ENCODE results near the gene ANK3.

Gene ANK3

GRCh38 chr10:60389413-60390025 is at the start of gene ANK3:
Gene ANK3, minus strand, starts transcription at chr10:60389875. Its CDS starts 337 bp downstream, at chr10:60389538.
- peaks cover 15% of the 10 kb centered on the region for H3K4me1 ChIP-seq (ENCODE audit: control insufficient read depth, insufficient read depth, low read length)
- H3K9me3 ChIP-seq (ENCODE audit: control insufficient read depth, insufficient read depth, low read depth, low read length), result no peaks in the 10 kb centered on the region
- H3K27me3 ChIP-seq (ENCODE audit: control insufficient read depth, insufficient read depth, low read length), result no peaks in the 10 kb centered on the region
- no peak within 1 kb of the TSS for H3K9ac ChIP-seq (ENCODE audit: low read length)
- H3K4me3 ChIP-seq (ENCODE audit: low read depth, low read length), result no peak within 1 kb of the TSS
- no peaks in the 10 kb centered on the region for H3K36me3 ChIP-seq (ENCODE audit: control insufficient read depth, insufficient read depth, low read length)
- no peak within 1 kb of the TSS for H3K27ac ChIP-seq (ENCODE audit: low read depth, low read length)

GRCh38 chr10:60434418-60435046 is 44.9 kb upstream of the ANK3 start:
- Histone ChIP-seq H3K9me3 (ENCODE audit: control insufficient read depth, insufficient read depth, low read depth, low read length) (no peaks in the 10 kb centered on the region), H3K4me1 (ENCODE audit: control insufficient read depth, insufficient read depth, low read length) (0 out of 2 replicates have a peak, but pooled peaks cover 4% of the 10 kb centered on the region), H3K27me3 (ENCODE audit: control insufficient read depth, insufficient read depth, low read length) (no peaks in the 10 kb centered on the region), H3K27ac (ENCODE audit: low read depth, low read length) (no peak overlapping the region), H3K9ac (ENCODE audit: low read length) (no peak overlapping the region), H3K4me3 (ENCODE audit: low read depth, low read length) (no peak overlapping the region), H3K36me3 (ENCODE audit: control insufficient read depth, insufficient read depth, low read length) (no peaks in the 10 kb centered on the region)

DNA sequence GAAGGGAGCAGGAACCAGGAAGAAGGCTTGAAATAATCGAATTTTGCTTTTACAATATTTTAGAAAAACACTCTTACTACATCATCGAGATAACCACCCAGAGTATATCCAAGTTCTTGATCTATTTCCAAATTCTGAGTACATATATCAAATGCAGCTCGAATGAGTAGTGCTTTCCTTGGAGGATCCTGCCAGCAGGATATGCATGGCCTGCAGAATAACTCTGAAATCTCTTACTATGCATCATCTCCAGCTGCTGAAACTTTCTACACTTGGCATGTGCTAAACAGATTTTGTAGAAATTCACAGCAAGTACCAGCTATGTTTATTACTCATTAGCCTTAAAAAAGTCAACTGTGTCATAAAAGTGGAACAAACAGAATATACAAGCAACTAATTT is 44.0 kb upstream of the ANK3 start:
- no peaks in the 10 kb centered on the region for H3K9me3 ChIP-seq (ENCODE audit: control insufficient read depth, insufficient read depth, low read depth, low read length)

DNA sequence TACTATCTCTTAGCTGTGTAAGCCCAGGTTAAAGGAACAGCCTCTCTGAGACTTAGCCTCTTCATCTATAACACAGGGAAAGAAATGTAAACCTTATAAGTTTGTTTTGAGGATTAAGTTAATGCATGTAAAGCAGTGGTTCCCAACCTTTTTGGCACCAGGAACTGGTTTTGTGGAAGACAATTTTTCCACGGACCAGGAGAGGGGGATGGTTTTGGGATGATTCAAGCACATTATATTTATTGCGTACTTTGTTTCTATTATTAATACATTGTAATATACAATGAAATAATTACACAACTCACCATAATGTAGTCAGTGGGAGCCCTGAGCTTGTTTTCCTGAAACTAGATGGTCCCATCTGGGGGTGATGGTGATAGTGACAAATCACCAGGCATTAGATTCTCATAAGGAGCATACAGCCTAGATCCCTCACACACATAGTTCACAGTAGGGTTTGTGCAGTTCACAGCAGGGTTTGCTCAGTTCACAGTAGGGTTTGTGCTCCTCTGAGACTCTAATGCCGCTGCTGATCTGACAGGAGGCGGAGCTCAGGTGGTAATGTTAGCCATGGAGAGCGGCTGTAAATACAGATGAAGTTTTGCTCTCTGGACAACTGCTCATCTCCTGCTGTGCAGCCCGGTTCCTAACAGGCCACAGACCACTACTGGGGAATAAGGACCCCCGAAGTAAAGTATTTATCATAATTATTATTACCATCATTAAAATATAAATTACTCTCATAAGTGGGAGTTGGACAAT is 41.3 kb upstream of the ANK3 start:
- no peaks in the 10 kb centered on the region for H3K36me3 ChIP-seq (ENCODE audit: control insufficient read depth, insufficient read depth, low read length)
- H3K27ac ChIP-seq (ENCODE audit: low read depth, low read length), result no peak overlapping the region
- no peak overlapping the region for H3K9ac ChIP-seq (ENCODE audit: low read length)
- no peaks in the 10 kb centered on the region for H3K9me3 ChIP-seq (ENCODE audit: control insufficient read depth, insufficient read depth, low read depth, low read length)
- H3K4me3 ChIP-seq (ENCODE audit: low read depth, low read length), result no peak overlapping the region
- no peaks in the 10 kb centered on the region for H3K27me3 ChIP-seq (ENCODE audit: control insufficient read depth, insufficient read depth, low read length)
- no peaks in the 10 kb centered on the region; the same call in 1 of the 2 replicates for H3K4me1 ChIP-seq (ENCODE audit: control insufficient read depth, insufficient read depth, low read length)

More for the DNA sequence above, 44.0 kb upstream of the ANK3 start:
- no peak overlapping the region for H3K4me3 ChIP-seq (ENCODE audit: low read depth, low read length)
- H3K36me3 ChIP-seq (ENCODE audit: control insufficient read depth, insufficient read depth, low read length), result no peaks in the 10 kb centered on the region
- no peak overlapping the region for H3K9ac ChIP-seq (ENCODE audit: low read length)
- H3K4me1 ChIP-seq (ENCODE audit: control insufficient read depth, insufficient read depth, low read length), result 0 out of 2 replicates have a peak, but pooled peaks cover 4% of the 10 kb centered on the region
- no peaks in the 10 kb centered on the region for H3K27me3 ChIP-seq (ENCODE audit: control insufficient read depth, insufficient read depth, low read length)
- H3K27ac ChIP-seq (ENCODE audit: low read depth, low read length), result no peak overlapping the region

DNA sequence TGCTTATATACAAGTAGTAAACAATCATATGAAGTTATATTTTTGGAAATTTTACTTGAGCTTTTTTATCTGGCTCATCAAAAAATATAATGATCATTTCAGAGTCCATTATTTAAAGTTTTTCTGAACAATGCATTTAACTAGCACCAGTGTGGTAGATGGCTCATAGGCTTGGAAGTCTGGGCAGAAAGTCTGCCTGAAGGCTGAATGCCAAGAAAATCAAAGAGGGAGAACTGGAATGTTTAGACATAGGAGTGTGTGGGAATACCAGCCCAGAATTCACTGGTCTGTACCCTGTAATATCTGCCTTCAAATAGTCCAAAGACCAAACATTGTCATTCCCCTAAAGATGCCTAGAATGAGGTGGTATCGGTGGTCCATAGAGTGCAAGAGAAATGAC is 40.3 kb upstream of the ANK3 start:
- Histone ChIP-seq H3K4me1 (ENCODE audit: control insufficient read depth, insufficient read depth, low read length) (no peaks in the 10 kb centered on the region; the same call in 1 of the 2 replicates), H3K9me3 (ENCODE audit: control insufficient read depth, insufficient read depth, low read depth, low read length) (no peaks in the 10 kb centered on the region), H3K36me3 (ENCODE audit: control insufficient read depth, insufficient read depth, low read length) (no peaks in the 10 kb centered on the region), H3K27ac (ENCODE audit: low read depth, low read length) (no peak overlapping the region), H3K27me3 (ENCODE audit: control insufficient read depth, insufficient read depth, low read length) (no peaks in the 10 kb centered on the region), H3K9ac (ENCODE audit: low read length) (no peak overlapping the region), H3K4me3 (ENCODE audit: low read depth, low read length) (no peak overlapping the region)

DNA sequence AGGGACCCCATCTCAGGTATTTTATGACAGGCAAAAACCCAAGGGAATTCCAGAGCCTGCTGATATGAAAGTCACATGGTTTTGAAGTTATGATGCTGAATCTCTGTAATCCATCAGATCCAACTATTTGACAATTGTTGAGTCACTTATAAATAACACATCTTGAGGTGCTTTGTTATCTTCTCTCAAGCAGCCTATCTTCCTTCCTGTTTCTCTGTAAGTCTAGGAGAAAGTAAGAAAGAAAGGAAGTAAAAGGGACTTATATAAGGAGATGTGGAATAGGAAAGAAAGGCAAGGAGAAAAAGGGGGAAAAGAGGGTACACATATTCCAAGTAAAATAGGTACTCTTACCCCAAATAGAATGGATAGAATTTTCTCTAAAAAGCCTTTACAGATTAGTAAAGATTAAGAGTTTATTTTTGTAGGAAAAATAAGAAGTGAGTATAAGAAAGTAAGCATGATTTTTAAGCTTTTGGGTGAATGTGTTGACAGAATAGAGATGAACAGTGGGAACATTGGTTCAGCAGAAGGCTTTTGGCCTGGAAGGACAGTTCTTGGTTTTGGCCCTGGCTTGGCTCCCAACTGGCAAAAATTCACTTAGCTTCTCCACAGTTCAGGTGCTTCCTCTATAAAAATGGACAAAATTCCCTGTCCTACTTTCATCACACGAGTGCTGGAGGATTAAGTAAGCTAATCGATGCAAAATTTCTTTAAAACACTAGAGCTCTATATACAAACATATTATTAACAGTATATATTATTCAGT is 39.6 kb upstream of the ANK3 start:
- no peaks in the 10 kb centered on the region for H3K9me3 ChIP-seq (ENCODE audit: control insufficient read depth, insufficient read depth, low read depth, low read length)
- no peak overlapping the region for H3K27ac ChIP-seq (ENCODE audit: low read depth, low read length)
- no peak overlapping the region for H3K4me3 ChIP-seq (ENCODE audit: low read depth, low read length)
- no peak overlapping the region for H3K9ac ChIP-seq (ENCODE audit: low read length)
- H3K27me3 ChIP-seq (ENCODE audit: control insufficient read depth, insufficient read depth, low read length), result no peaks in the 10 kb centered on the region
- no peaks in the 10 kb centered on the region for H3K36me3 ChIP-seq (ENCODE audit: control insufficient read depth, insufficient read depth, low read length)
- no peaks in the 10 kb centered on the region; the same call in 1 of the 2 replicates for H3K4me1 ChIP-seq (ENCODE audit: control insufficient read depth, insufficient read depth, low read length)

GRCh38 chr10:60428387-60428737 is 38.7 kb upstream of the ANK3 start:
- no peak overlapping the region for H3K9ac ChIP-seq (ENCODE audit: low read length)
- H3K4me1 ChIP-seq (ENCODE audit: control insufficient read depth, insufficient read depth, low read length), result no peaks in the 10 kb centered on the region; the same call in 1 of the 2 replicates
- H3K4me3 ChIP-seq (ENCODE audit: low read depth, low read length), result no peak overlapping the region

DNA sequence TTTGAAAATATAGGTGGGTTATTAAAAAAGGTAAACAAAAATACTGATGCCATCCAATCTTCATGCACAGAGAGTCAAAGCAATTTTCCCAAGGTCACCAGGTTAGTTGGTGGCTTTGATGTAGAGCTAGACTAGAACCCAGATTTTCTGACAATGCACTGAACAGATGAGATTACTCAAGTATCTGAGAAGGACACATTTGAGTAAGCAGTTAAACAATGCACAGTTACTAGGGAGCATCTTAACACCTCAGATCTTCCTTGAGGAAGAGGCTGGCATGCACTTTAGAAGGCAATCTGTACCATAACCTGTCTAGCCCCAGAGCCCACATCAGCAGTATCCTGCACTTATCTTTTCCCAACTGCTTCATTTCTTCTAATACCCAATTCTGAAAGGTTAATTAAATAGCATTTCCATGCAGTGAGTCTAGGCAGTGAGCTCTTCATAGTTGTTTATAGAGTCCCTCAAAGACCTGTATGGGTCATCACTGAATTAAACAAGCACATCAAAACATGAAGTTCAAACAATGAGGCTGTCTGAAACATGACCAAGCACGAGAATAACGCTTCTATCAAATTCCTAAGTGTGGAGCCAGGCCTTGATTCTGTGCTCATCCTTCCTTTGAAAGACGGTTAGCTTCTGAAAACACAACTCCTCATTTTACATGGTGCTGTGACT is 38.2 kb upstream of the ANK3 start:
- no peaks in the 10 kb centered on the region for H3K36me3 ChIP-seq (ENCODE audit: control insufficient read depth, insufficient read depth, low read length)
- H3K4me3 ChIP-seq (ENCODE audit: low read depth, low read length), result no peak overlapping the region
- no peaks in the 10 kb centered on the region for H3K27me3 ChIP-seq (ENCODE audit: control insufficient read depth, insufficient read depth, low read length)
- H3K27ac ChIP-seq (ENCODE audit: low read depth, low read length), result no peak overlapping the region
- no peak overlapping the region for H3K9ac ChIP-seq (ENCODE audit: low read length)
- no peaks in the 10 kb centered on the region; the same call in 1 of the 2 replicates for H3K4me1 ChIP-seq (ENCODE audit: control insufficient read depth, insufficient read depth, low read length)
- H3K9me3 ChIP-seq (ENCODE audit: control insufficient read depth, insufficient read depth, low read depth, low read length), result no peaks in the 10 kb centered on the region

More at GRCh38 chr10:60428387-60428737, 38.7 kb upstream of the ANK3 start:
- no peak overlapping the region for H3K27ac ChIP-seq (ENCODE audit: low read depth, low read length)
- no peaks in the 10 kb centered on the region for H3K27me3 ChIP-seq (ENCODE audit: control insufficient read depth, insufficient read depth, low read length)
- H3K36me3 ChIP-seq (ENCODE audit: control insufficient read depth, insufficient read depth, low read length), result no peaks in the 10 kb centered on the region
- H3K9me3 ChIP-seq (ENCODE audit: control insufficient read depth, insufficient read depth, low read depth, low read length), result no peaks in the 10 kb centered on the region

DNA sequence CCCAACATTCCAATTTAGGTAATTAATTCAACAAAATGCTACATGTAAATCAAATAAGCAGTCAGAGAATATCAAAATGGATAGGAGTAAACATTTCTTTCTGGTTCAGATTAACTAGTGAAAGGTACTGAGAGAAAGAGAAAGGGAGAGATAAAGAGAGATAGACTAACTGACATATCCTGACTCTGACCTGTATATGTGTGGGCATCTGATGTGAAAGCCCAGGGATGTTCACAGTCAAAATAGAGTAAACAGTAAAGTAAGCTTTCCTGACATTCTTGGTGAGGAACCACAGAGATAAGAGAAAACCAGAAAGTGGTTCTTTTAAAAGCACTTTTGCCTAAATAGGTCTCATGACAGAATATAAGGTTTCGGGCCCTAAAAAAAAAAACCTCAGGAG is 37.5 kb upstream of the ANK3 start:
- H3K9me3 ChIP-seq (ENCODE audit: control insufficient read depth, insufficient read depth, low read depth, low read length), result no peaks in the 10 kb centered on the region
- H3K36me3 ChIP-seq (ENCODE audit: control insufficient read depth, insufficient read depth, low read length), result no peaks in the 10 kb centered on the region
- no peak overlapping the region for H3K4me3 ChIP-seq (ENCODE audit: low read depth, low read length)
- no peak overlapping the region for H3K27ac ChIP-seq (ENCODE audit: low read depth, low read length)
- no peaks in the 10 kb centered on the region for H3K27me3 ChIP-seq (ENCODE audit: control insufficient read depth, insufficient read depth, low read length)
- no peaks in the 10 kb centered on the region; the same call in 1 of the 2 replicates for H3K4me1 ChIP-seq (ENCODE audit: control insufficient read depth, insufficient read depth, low read length)
- no peak overlapping the region for H3K9ac ChIP-seq (ENCODE audit: low read length)

- Histone ChIP-seq H3K36me3 (ENCODE audit: control insufficient read depth, insufficient read depth, low read length) (no peaks in the 10 kb centered on the region), H3K27me3 (ENCODE audit: control insufficient read depth, insufficient read depth, low read length) (peaks cover 2% of the 10 kb centered on the region; the same call in 1 of the 2 replicates), H3K9me3 (ENCODE audit: control insufficient read depth, insufficient read depth, low read depth, low read length) (no peaks in the 10 kb centered on the region), H3K4me3 (ENCODE audit: low read depth, low read length) (no peak overlapping the region), H3K4me1 (ENCODE audit: control insufficient read depth, insufficient read depth, low read length) (no peaks in the 10 kb centered on the region; the same call in 1 of the 2 replicates), H3K9ac (ENCODE audit: low read length) (no peak overlapping the region), H3K27ac (ENCODE audit: low read depth, low read length) (no peak overlapping the region)
Observed at GRCh38 chr10:60426425-60426824, 36.8 kb upstream of the ANK3 start.
